ENCODE results near the gene ZSWIM7.
A peak's percentile ranks its signal among the peaks of the same experiment; 100 is the strongest.

The ZSWIM7 gene

DNA sequence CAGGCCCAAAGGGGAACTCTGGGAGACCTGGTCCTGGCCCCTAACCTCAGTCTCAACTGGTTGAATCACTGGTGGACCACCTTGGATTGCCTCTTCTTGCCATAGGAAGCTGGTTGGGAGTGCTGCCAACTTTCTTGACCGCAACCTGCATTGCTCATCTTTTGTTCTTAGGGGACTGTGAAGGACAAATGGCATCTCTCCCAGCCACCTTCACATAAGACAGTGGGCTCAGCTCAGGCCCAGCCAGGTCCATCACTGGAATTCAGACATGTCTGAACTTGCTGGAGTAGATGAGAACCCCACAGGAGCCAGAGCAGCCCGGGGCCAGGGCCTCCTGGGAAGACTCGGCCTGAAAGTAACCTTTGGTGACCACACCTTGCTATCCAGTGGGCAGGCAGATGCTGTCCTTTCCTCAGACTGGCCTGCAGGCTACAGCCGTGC, 35.8 kb downstream of the ZSWIM7 start:
- peak overlapping the region in 1 of 5 donors; percentile 24 for H3K9ac ChIP-seq (ENCODE audit: low read length in 5 of 5)
- no peaks in the 10 kb centered on the region for H3K36me3 ChIP-seq (ENCODE audit: control insufficient read depth in 5 of 5, insufficient read depth in 5 of 5, low read length in 5 of 5)
- H3K4me3 ChIP-seq (ENCODE audit: low read depth in 1 of 5, low read length in 5 of 5): no peak overlapping the region
- no peaks in the 10 kb centered on the region for H3K9me3 ChIP-seq (ENCODE audit: control insufficient read depth in 5 of 5, low read length in 5 of 5)
- peaks cover 0 to 17% (median 9%) of the 10 kb centered on the region in 5 donors for H3K4me1 ChIP-seq (ENCODE audit: control insufficient read depth in 5 of 5, insufficient read depth in 5 of 5, low read length in 5 of 5)
- peaks cover 0 to 3% (median 0%) of the 10 kb centered on the region in 5 donors for H3K27me3 ChIP-seq (ENCODE audit: control insufficient read depth in 5 of 5, insufficient read depth in 4 of 5, low read length in 5 of 5)
- no peak overlapping the region for H3K27ac ChIP-seq (ENCODE audit: low read depth, low read length)

DNA sequence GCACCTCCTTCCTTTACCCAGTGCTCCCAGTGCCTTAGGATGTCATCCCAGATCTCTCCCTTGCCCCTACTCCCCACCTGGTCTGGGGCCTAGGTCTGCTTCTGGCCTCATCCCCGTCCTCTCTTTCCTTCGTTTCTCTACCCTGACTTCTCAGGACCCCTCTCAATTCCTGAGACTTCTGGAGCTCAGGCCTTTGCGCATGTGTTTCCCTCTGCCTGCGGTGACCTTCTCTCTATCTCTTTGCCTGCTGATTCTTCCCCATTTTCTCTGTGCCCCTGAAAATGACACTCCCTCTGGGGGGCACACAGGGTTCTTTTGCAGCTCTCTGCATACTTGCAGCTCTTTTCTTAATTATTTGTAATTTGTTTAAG, 41.0 kb downstream of the ZSWIM7 start:
- Histone ChIP-seq H3K4me1 (ENCODE audit: control insufficient read depth in 5 of 5, insufficient read depth in 5 of 5, low read length in 5 of 5) (peaks cover 0 to 12% (median 9%) of the 10 kb centered on the region in 5 donors), H3K4me3 (ENCODE audit: low read depth in 1 of 5, low read length in 5 of 5) (no peak overlapping the region), H3K9me3 (ENCODE audit: control insufficient read depth in 5 of 5, low read length in 5 of 5) (no peaks in the 10 kb centered on the region), H3K36me3 (ENCODE audit: control insufficient read depth in 5 of 5, insufficient read depth in 5 of 5, low read length in 5 of 5) (no peaks in the 10 kb centered on the region), H3K27ac (ENCODE audit: low read depth, low read length) (peak overlapping the region; percentile 2), H3K9ac (ENCODE audit: low read length in 5 of 5) (no peak overlapping the region), H3K27me3 (ENCODE audit: control insufficient read depth in 5 of 5, insufficient read depth in 4 of 5, low read length in 5 of 5) (no peaks in the 10 kb centered on the region)

DNA sequence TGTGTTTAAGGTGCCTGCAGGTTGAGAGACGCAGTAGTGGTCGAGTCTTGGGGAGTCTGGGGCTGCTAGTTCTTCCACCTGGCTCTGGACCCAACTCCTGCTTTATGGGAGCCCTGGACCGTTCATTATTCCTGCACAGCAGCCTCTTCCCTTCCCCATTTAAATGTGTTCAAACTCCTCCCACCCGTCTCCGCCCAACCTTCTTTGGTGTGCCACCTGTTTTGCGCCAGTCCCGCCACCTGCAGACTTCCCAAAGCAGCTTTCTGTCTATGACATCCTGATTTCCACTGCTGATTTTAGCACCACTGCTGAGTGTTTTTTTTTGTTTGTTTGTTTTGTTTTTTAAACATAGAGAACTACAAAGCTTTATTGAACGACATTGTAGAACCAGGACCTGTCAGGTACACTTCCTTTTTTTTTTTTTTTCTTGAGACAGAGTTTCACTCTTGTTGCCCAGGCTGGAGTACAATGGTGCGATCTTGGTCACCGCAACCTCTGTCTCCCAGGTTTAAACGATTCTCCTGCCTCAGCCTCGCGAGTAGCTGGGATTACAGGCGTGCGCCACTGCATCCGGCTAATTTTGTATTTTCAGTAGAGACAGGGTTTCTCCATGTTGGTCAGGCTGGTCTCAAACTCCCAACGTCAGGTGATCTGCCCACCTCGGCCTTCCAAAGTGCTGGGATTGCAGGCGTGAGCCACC, 41.7 kb downstream of the ZSWIM7 start:
- Histone ChIP-seq H3K27ac (ENCODE audit: low read depth, low read length) (no peak overlapping the region), H3K4me3 (ENCODE audit: low read depth in 1 of 5, low read length in 5 of 5) (no peak overlapping the region), H3K27me3 (ENCODE audit: control insufficient read depth in 5 of 5, insufficient read depth in 4 of 5, low read length in 5 of 5) (no peaks in the 10 kb centered on the region), H3K4me1 (ENCODE audit: control insufficient read depth in 5 of 5, insufficient read depth in 5 of 5, low read length in 5 of 5) (peaks cover 0 to 12% (median 9%) of the 10 kb centered on the region in 5 donors), H3K9me3 (ENCODE audit: control insufficient read depth in 5 of 5, low read length in 5 of 5) (no peaks in the 10 kb centered on the region), H3K36me3 (ENCODE audit: control insufficient read depth in 5 of 5, insufficient read depth in 5 of 5, low read length in 5 of 5) (no peaks in the 10 kb centered on the region), H3K9ac (ENCODE audit: low read length in 5 of 5) (no peak overlapping the region)

DNA sequence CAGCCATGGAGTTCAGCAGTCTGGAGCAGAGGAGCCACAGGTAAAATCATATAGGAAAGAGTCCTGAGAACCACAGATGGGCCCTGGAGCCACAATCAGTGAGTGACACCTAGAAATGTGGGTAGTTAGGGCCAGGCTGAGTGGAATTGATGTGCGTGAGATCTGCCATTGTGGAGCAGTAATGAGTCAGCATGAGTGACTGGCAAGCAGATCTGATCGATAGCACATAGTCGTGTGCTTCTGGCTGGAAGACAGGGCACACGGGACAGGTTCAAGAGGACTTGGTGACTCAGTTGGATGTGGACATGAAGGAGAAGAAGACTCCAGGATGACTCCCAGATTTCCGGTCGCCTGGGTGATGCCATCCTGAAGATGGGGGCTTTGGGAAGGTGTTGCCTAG, 42.3 kb downstream of the ZSWIM7 start:
- Histone ChIP-seq H3K9ac (ENCODE audit: low read length in 5 of 5) (no peak overlapping the region), H3K4me1 (ENCODE audit: control insufficient read depth in 5 of 5, insufficient read depth in 5 of 5, low read length in 5 of 5) (peaks cover 0 to 12% (median 9%) of the 10 kb centered on the region in 5 donors), H3K36me3 (ENCODE audit: control insufficient read depth in 5 of 5, insufficient read depth in 5 of 5, low read length in 5 of 5) (no peaks in the 10 kb centered on the region), H3K27ac (ENCODE audit: low read depth, low read length) (no peak overlapping the region), H3K4me3 (ENCODE audit: low read depth in 1 of 5, low read length in 5 of 5) (no peak overlapping the region), H3K27me3 (ENCODE audit: control insufficient read depth in 5 of 5, insufficient read depth in 4 of 5, low read length in 5 of 5) (no peaks in the 10 kb centered on the region), H3K9me3 (ENCODE audit: control insufficient read depth in 5 of 5, low read length in 5 of 5) (no peaks in the 10 kb centered on the region)

DNA sequence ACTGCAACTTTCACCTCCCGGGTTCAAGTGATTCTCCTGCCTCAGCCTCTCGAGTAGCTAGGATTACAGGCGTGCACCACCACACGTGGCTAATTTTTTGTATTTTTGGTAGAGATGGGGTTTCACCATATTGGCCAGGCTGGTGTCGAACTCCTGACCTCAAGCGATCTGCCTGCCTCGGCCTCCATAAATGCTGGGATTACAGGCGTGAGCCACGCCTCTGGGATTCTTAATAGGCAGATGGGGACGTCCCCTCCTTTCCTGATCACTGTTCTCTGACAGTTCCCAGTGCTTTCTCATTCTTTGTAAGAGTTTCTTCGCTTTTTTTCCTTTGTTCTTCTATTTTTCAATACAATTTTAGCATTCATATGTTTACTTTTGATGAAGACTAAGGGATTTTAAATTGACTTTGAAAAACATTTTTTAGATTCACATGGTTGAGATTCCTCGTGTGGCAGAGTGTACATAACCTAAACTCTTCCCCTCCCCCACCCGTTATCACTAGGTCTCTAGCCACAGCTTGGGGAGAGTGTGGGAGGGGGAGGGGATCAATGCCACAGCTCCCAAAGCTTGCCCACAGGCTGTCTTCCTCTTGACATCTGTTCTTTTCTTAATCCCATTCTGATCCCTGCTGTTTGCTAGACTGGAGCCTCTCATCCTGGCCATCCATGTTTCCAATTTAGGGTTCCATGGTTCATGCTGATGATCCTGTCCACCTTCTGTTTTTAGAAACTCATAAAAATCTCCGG, 43.5 kb downstream of the ZSWIM7 start:
- Histone ChIP-seq H3K27me3 (ENCODE audit: control insufficient read depth in 5 of 5, insufficient read depth in 4 of 5, low read length in 5 of 5) (no peaks in the 10 kb centered on the region), H3K36me3 (ENCODE audit: control insufficient read depth in 5 of 5, insufficient read depth in 5 of 5, low read length in 5 of 5) (no peaks in the 10 kb centered on the region), H3K9me3 (ENCODE audit: control insufficient read depth in 5 of 5, low read length in 5 of 5) (no peaks in the 10 kb centered on the region), H3K4me3 (ENCODE audit: low read depth in 1 of 5, low read length in 5 of 5) (no peak overlapping the region), H3K4me1 (ENCODE audit: control insufficient read depth in 5 of 5, insufficient read depth in 5 of 5, low read length in 5 of 5) (peaks cover 0 to 12% (median 9%) of the 10 kb centered on the region in 5 donors), H3K27ac (ENCODE audit: low read depth, low read length) (no peak overlapping the region), H3K9ac (ENCODE audit: low read length in 5 of 5) (no peak overlapping the region)

DNA sequence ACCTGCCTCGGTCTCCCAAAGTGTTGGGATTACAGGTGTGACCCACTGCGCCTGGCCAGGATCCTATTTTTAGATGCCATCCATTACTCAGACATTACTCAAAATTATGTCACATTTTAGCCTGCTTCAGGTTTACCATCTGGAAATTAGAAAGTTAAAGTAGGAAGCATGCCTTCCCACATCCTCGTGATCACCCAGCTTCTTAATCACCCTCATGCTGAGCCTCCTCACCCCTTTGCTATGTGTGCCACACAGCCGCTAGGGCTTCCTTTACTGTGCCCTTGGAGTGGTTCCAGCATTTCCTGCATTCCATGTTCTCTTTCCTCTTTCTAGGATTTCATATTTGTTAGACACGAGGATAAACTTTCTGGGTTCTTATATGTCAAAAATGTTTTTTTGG, 45.3 kb downstream of the ZSWIM7 start:
- Histone ChIP-seq H3K36me3 (ENCODE audit: control insufficient read depth in 5 of 5, insufficient read depth in 5 of 5, low read length in 5 of 5) (no peaks in the 10 kb centered on the region), H3K4me1 (ENCODE audit: control insufficient read depth in 5 of 5, insufficient read depth in 5 of 5, low read length in 5 of 5) (peaks cover 0 to 12% (median 9%) of the 10 kb centered on the region in 5 donors), H3K9me3 (ENCODE audit: control insufficient read depth in 5 of 5, low read length in 5 of 5) (no peaks in the 10 kb centered on the region), H3K9ac (ENCODE audit: low read length in 5 of 5) (no peak overlapping the region), H3K27me3 (ENCODE audit: control insufficient read depth in 5 of 5, insufficient read depth in 4 of 5, low read length in 5 of 5) (no peaks in the 10 kb centered on the region), H3K4me3 (ENCODE audit: low read depth in 1 of 5, low read length in 5 of 5) (no peak overlapping the region), H3K27ac (ENCODE audit: low read depth, low read length) (no peak overlapping the region)

DNA sequence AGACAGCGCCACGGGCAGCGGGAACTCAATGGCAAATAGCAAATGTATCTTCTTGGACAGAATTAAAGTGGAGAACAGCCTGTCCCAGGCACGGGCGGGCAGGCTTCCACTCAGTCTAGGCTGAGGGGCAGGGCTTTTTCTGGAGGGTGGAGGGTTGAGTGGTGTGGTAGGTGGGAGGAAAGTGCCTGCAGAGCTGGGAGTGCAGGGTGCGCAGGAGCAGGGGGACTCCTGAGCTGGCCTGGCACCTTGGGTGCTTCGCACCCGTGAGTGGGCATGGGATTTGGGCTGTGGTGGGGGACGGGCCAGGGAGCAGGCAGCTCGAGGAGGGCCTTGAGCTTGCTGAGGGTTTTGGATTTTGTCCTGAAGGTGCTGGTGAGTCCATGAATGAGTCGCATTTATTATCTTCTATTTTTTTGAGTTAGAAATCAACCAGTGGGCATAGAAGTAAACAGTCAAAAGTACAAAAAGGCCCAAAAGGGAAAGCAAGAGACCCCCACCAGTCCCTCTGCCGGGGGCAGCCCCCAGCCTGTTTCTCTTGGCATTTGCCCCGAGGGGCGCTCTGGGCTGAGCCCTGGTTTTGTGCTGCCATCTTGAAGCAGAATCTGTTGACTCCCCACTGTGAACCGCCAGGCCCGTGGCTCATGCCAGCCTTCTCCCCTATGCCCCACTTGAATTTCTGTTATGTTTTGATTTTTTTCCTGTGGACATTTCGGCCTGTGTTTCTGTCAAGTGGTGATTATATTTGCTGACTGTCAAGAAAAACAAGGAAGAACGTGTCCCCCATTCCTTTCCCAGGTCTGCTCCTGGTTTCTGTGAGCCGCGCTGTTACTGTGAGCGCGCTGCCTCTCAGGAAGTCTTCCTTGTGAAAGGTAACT, 46.4 kb downstream of the ZSWIM7 start:
- H3K9ac ChIP-seq (ENCODE audit: low read length in 5 of 5): no peak overlapping the region

DNA sequence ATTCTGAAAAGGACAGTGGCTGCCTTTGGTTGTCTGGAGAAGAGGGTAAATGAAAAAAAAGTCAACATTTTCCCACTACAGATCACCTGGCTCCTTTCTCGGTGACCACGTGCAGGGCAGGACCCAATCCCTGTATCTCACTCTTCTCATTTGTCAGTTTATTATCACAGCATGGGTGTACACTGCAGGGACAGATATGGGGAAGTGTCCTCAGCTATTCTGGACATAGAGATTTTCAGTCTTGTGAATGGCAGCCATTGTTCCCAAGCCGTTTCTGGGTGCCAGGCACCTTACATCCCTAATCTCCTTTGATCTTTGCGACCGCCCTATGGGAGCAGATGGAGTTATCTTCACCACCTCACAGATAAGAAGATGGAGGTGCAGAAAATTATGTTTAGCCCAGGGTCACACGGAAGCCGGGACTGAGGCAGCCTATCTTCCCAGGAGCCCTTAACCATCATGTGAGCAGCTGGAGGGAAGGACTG, 47.4 kb downstream of the ZSWIM7 start:
- H3K36me3 ChIP-seq (ENCODE audit: control insufficient read depth in 5 of 5, insufficient read depth in 5 of 5, low read length in 5 of 5): no peaks in the 10 kb centered on the region
- H3K9me3 ChIP-seq (ENCODE audit: control insufficient read depth in 5 of 5, low read length in 5 of 5): no peaks in the 10 kb centered on the region
- H3K27me3 ChIP-seq (ENCODE audit: control insufficient read depth in 5 of 5, insufficient read depth in 4 of 5, low read length in 5 of 5): peaks cover 0 to 4% (median 0%) of the 10 kb centered on the region in 5 donors
- H3K4me1 ChIP-seq (ENCODE audit: control insufficient read depth in 5 of 5, insufficient read depth in 5 of 5, low read length in 5 of 5): peaks cover 0 to 4% (median 0%) of the 10 kb centered on the region in 5 donors
- H3K4me3 ChIP-seq (ENCODE audit: low read depth in 1 of 5, low read length in 5 of 5): no peak overlapping the region
- no peak overlapping the region for H3K27ac ChIP-seq (ENCODE audit: low read depth, low read length)
- no peak overlapping the region for H3K9ac ChIP-seq (ENCODE audit: low read length in 5 of 5)

More for the DNA sequence above, 46.4 kb downstream of the ZSWIM7 start:
- H3K27me3 ChIP-seq (ENCODE audit: control insufficient read depth in 5 of 5, insufficient read depth in 4 of 5, low read length in 5 of 5): no peaks in the 10 kb centered on the region
- no peaks in the 10 kb centered on the region for H3K36me3 ChIP-seq (ENCODE audit: control insufficient read depth in 5 of 5, insufficient read depth in 5 of 5, low read length in 5 of 5)
- H3K4me1 ChIP-seq (ENCODE audit: control insufficient read depth in 5 of 5, insufficient read depth in 5 of 5, low read length in 5 of 5): peaks cover 0 to 4% (median 0%) of the 10 kb centered on the region in 5 donors
- no peaks in the 10 kb centered on the region for H3K9me3 ChIP-seq (ENCODE audit: control insufficient read depth in 5 of 5, low read length in 5 of 5)
- H3K4me3 ChIP-seq (ENCODE audit: low read depth in 1 of 5, low read length in 5 of 5): no peak overlapping the region
- H3K27ac ChIP-seq (ENCODE audit: low read depth, low read length): no peak overlapping the region

DNA sequence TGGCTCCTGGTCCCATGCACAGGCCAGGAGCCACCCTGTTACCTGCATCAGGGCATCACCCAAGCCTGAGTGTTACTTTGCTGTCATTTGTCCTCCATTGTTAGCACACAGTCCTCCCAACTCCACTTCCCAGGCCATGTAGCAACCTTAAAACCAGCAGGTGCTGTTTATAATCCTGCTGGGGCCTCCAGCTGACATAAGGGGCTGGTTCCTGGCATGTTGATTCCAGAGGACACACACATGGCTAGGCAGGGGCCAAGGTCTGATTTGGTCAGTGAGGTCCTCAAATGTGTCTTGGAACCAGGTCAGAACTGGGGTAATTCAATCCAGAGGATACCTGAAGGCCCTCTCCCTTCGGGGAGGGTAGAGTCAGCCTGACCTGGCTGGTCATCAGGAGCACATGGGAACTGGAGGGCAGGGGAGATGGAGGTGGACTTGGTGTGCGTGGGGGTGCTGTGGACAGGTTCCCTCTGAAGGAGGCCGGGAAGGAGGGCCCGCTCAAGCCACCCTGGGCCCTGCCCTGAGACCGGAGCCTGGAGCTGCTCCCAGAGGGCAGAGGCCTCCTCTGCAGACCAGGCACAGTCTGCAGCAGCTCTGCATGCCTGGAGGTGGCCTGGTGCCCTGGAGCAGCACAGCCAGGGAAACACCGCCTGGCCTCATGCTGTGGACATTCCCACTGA, 48.0 kb downstream of the ZSWIM7 start:
- H3K9me3 ChIP-seq (ENCODE audit: control insufficient read depth in 5 of 5, low read length in 5 of 5): no peaks in the 10 kb centered on the region
- H3K9ac ChIP-seq (ENCODE audit: low read length in 5 of 5): no peak overlapping the region
- peaks cover 0 to 5% (median 4%) of the 10 kb centered on the region in 5 donors for H3K27me3 ChIP-seq (ENCODE audit: control insufficient read depth in 5 of 5, insufficient read depth in 4 of 5, low read length in 5 of 5)
- H3K36me3 ChIP-seq (ENCODE audit: control insufficient read depth in 5 of 5, insufficient read depth in 5 of 5, low read length in 5 of 5): no peaks in the 10 kb centered on the region
- H3K4me1 ChIP-seq (ENCODE audit: control insufficient read depth in 5 of 5, insufficient read depth in 5 of 5, low read length in 5 of 5): peaks cover 0 to 5% (median 3%) of the 10 kb centered on the region in 5 donors
- no peak overlapping the region for H3K27ac ChIP-seq (ENCODE audit: low read depth, low read length)
- H3K4me3 ChIP-seq (ENCODE audit: low read depth in 1 of 5, low read length in 5 of 5): no peak overlapping the region
